Measurements from ENCODE around the gene CAV2.

The CAV2 gene

GRCh38 chr7:116549370-116549769, 49.8 kb downstream of the CAV2 start:
- no peak for DNase-seq

- no peak for DNase-seq
Measured at GRCh38 chr7:116551692-116552091, 52.2 kb downstream of the CAV2 start.

GRCh38 chr7:116552602-116553001, 53.1 kb downstream of the CAV2 start:
- no peak for DNase-seq

- DNase-seq, result no peak
Measured at GRCh38 chr7:116553168-116553964, 53.8 kb downstream of the CAV2 start.

GRCh38 chr7:116554436-116554835, 54.9 kb downstream of the CAV2 start:
- DNase-seq, result no peak

- no peak for DNase-seq
Measured at GRCh38 chr7:116554911-116555310, 55.4 kb downstream of the CAV2 start.

- DNase-seq, result no peak
Measured at GRCh38 chr7:116557066-116557585, 57.6 kb downstream of the CAV2 start.

GRCh38 chr7:116557901-116558300, 58.4 kb downstream of the CAV2 start:
- DNase-seq, result no peak
